HG03025 (cell line): ENCODE data around the gene MFNG.

Experiments used
- ATAC-seq: cut with Tn5 transposase; IDR thresholded peaks from one replicate; pipeline ENCODE4 v1.9.1; 2021; ENCODE audit warnings: mild to moderate bottlenecking, moderate library complexity; ENCODE audit not compliant: unreplicated experiment, low FRiP score

Gene MFNG

GRCh38 chr22:37497062-37497599 lies 10.9 kb upstream of the MFNG start:
- no peak for ATAC-seq

GRCh38 chr22:37496651-37497050 lies 10.5 kb upstream of the MFNG start:
- ATAC-seq = no peak

DNA sequence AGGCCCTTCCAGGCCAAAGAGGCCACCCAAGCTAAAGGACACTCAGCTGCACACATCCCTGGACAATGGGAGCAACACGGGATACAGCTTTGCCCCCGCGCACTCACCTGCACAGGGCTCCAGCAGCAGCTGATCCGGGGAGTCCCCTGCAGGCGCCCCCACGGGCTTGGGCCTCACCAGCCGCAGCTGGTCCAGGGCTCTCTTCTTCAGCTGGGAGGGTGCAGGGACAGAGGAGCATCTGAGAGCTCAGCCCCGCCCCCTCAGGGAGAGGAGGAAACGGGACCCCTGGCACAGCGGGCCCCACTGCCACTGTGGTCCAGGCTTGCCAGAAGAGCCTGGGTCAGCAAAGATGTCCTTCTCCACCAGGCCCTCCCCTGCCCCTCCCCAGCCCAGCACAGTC lies 7.8 kb upstream of the MFNG start:
- ATAC-seq = no peak

DNA sequence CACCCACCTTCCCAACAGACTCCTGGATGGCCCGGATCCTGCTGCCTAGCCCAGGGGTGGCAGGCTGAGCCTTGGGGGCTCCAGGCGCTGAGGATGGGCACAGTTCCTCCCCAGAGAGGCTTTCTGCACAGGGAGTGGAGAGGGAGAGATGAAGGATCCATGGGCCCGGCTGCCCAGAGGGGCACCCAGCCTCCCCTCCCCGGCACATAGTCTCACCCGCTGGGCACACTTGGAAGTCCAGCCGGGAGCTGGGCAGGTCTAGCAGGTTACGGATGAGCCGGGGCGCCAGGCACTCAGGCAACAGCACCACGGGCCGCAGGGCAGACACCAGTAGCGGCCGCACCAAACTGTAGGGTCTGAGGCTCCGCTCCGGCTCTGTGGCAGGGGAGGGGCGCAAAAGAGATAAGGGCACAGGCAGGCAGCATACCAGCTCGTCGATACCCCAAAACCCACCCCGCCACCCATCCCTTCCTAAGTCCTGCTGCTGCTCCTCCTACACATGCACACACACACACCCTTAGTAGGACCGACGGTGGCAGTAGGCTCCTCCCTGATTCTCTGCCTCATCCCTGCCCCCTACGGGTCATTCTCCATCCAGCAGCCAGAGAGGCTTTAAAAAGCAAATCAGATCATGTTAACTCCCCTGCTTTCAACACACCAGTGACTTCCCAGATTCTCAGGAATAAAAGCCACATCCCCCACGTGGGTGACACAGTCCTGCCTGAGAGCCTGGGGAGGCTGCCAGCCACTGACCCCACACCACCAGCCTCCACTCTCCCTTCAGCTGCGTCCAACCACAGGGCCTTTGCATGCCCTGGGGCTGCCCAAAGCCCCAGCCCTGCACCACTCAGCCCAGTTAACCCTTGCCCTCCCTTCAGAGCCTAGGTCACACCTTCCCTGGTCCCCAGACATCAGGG lies 6.5 kb upstream of the MFNG start:
- no peak for ATAC-seq

GRCh38 chr22:37491559-37492427 lies 5.6 kb upstream of the MFNG start:
- ATAC-seq = no peak

DNA sequence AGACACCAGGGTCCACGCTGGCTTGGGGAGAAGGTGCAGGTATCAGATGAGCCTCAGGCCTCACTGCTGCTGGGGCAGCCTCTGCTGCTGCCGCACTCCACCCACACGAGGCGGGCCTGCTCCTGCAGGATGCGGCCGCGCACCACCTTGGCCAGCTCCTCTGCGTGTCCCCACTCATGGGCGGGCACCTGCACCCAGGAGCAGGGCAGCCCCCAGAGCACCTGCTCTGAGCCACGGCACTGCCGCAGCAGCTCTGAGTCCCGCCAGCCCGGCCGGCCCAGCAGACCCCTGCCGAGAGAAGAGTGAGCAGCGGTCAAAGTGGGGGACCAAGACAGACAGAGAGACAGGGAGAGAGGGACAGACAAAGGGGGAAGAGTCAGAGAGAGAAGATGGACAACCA lies 4.9 kb upstream of the MFNG start:
- ATAC-seq = no peak

- ATAC-seq = no peak
Measured at GRCh38 chr22:37489983-37490382, 3.8 kb upstream of the MFNG start.

DNA sequence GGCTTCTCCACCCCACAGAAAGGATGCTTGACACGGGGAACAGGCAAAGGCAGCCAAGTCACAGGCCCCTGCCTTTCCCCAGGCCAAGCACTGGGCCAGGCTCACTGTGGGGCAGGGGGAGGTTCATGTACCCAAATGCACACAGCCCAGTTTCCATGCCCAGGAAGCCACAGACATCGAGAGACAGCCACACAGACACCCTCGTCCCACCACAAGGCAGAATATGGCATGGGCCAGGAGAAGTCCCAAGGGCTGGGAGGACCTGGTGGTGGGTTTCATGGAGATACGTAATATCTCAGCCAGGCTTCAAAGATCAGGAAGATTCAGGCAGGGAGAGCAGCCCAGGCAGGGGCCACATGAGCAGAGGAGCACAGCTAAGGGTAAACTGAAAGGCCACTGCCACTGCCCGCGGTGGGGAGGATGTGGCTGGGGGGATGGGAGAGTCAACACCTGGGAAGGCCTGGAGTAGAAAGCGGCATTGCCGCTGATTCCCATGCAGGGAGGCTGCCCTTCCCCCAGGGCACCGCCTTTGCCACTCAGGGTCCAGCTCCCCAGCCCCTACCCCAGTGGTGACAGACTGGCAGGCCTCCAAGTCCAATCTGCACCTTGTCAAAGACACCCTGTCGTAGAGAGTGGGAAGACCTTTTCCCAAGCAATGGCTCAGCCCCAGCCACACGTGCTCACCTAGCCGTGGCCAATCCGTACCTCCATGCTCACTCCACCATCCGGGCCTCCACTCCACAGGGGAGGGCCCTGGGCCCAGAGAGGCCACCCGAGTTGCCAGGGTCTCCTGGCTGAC lies 2.4 kb upstream of the MFNG start:
- ATAC-seq = no peak

DNA sequence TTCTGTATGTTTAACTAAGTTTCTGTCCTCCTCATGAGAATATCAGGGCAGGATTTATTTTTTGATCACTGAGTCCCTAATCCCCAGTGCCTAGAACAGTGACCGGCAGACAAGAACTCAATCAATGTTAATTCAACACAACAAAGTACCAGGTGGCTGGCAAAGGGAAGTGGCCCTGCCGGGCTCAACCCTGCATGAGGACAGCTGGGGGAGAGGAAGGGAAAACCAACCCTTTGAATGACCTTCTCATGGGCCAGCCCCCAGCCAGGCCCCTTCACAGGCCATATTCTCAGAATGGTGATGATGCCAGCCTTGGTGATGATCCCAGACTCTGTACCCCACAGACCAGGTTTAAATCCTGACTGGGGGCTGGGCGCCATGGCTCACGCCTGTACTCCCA lies 1.4 kb upstream of the MFNG start:
- ATAC-seq = no peak

- no peak for ATAC-seq
Measured at GRCh38 chr22:37487129-37487528, 945 bp upstream of the MFNG start.

DNA sequence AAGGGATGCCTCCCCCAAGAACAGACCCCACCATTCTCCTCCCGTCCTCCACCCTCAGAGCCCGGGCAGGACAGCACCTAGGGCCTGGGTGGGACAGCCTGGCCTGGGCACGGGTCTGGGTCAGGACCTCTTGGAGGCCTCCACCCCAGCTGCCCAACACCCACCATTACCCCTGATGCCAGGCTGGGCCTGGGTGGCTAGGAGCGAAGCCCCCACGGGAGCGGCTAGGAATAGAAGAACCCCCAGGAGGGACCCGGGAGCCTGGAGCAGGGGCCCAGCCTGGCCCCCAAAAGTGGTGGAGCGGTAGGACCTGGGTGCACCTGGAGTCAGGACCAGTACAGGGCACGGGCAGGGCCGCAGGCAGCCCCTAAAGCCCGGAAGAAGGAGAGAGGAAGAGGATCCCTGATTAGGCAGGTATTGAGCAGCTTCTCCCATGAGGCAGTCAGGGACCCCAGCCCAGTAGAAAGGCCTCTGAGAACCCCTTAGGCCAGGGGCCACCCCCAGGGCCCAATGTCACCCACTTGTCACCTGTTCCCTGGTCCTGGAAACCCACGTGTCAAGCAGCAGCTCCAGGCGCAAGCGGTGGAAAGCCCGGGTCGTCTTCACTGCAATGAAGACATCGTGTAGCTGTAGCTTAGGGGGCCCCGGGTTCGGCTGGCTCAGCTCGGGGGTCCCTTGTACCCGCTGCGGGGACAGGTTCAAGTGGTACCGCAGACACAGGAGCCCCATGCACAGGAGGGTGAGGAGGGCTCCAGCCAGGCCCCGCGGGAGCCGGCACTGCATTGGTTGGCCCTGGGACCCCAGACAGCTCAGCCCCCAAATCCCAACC lies 575 bp downstream of the MFNG start:
- no peak for ATAC-seq

DNA sequence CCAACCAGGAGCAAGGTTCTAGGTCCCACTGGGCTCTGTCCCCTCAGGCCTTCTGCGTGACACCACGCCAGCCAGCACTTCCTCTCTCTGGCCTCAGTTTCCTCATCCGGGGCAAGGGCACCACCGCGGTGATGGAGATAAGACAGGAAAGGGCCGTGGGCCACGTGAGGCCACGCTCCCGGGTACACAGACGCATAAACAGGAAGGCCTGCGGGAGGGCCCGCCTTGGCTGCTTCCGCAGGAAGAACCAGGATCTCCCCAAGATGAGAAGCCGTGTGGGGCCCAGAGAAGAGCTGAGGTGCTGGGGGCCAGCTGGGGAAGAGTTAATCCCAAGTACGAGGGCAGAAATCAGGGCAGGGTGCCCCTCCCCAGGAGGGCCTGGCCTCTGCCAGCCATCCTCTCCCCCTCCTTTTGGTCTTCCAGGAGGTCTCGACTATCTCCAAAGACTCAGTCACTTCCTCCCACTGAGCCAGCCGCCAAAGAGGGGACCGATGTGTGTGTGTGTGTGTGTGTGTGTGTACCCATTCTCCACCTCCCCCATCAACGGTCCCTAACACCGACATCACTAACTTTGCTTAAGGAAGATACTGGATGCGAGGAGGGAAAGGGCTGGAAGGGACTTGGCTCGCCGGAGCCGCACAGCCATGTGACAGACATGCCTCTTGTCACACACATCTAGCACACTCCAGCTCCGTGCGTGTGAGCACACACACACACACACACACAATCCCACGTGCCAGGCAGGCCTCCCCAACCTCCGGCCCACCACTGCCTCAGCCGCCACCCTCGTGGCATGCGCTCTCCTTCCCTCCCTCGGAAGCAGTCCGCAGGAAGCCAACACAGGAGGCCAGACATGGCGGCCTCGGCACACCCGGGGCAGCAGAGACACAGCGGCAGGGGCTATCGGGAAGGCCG lies 1.4 kb downstream of the MFNG start:
- no peak for ATAC-seq

DNA sequence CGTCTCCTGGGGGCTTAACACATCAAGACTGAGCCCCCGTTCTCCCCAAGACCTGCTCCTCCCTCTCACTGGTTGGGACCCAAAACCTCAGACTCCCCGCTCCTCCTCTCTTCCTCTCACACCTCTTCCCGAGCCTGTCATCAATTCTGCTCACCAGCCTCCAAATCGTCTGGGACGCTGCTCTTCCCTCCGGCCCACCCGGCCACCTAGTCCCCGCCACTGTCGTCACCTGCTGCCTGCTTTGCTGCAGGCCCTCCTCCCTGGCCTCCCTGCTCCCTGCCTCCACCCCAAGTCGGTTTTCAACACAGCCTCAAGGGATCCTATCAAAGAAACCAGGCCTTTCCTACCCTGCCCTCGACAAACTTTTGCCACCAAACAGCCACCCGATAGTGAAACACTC lies 3.1 kb downstream of the MFNG start:
- ATAC-seq = no peak

GRCh38 chr22:37482244-37482643 lies 3.9 kb downstream of the MFNG start:
- no peak for ATAC-seq

- no peak for ATAC-seq
Measured at GRCh38 chr22:37481347-37481907, 4.8 kb downstream of the MFNG start.

DNA sequence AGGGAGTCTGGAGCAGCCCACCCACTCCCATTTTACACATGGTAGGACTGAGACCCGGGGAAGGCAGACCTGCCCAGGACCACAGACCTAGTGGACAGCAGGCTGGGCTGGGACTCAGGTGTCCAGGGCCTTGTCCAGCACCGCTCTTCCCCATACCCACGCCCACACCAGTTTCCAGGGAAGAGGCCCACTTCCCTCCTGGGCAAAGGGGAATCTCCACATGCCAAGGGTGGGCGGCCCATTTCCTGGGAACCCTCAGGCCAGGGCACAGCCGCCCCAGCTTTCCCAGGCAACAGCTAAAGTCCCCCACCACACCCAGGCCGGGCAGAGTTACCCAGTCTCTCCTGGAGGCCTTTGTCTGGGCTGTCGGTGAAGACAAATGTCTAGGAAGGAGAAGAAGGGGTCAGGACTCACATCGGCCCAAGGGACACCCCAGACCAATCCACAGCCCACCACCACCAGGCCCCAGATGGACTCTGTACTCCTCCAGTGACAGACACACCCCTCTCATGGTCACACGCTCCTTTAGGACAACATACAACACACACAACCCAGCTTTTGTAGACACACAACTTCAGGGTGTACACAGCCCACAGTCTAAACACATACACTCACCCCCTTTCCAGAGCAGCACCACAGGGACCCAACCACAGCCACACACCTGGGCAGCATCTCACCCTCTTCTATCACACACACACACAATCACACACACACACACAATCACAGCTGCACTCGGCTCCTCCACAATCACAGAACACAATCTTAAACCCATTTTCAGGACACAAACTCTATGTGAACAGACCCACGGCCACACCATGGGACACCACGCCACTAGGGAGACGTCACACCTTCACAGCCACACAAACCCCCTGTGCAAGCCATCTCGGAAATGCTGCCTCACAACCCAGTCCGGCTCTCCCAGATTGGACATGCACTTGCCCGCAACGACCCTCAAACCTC lies 5.5 kb downstream of the MFNG start:
- ATAC-seq = no peak

- ATAC-seq = no peak
Measured at GRCh38 chr22:37479196-37479595, 7.0 kb downstream of the MFNG start.
